ENCODE results near the gene ITGAL.
A peak's percentile ranks its signal among the peaks of the same experiment; 100 is the strongest.

Gene ITGAL

DNA sequence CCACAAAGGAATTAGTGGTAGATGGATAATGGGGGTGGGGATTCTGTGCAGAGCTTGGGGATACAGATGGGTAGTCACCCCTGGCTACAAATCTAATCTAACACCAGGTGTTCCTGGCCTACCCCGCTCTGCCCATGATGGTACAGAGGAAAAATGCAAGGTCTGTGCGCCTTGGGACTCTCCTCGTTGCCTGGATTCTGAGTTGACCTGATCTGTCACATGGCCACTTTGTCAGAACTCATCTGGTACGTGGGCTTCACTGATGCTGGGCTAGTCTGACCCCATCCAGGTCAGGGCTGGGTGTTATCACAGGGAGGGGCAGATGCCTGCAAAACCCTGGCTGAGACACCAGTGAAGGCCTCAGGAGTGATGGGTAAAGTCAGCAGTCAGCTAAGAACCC is 80.4 kb downstream of the ITGAL start:
- DNase-seq = no peak

DNA sequence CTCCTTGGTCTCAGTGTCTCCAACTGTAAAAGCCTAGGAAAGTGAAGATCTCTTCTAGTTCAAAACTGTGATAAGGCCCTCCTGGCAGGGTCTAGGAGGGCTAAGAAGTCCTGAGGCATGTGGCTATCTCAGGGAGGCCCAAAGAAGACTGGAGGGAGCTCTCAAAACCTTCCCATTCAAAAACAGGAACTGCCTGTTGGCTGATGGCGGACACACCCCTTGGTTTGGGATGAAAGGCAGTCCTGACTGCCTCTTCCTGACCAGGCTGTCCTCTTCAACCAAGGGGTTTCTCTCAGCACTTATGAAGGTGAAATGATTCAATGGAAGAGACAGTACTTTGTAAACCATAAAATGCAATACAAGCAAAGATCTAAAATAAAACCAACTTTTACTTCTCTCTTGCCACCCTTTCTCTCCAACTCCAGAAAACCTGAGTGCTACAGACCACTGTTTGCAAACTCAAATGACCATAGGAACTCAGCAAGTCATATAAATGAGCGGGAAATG is 80.9 kb downstream of the ITGAL start:
- DNase-seq = peak; percentile 88

DNA sequence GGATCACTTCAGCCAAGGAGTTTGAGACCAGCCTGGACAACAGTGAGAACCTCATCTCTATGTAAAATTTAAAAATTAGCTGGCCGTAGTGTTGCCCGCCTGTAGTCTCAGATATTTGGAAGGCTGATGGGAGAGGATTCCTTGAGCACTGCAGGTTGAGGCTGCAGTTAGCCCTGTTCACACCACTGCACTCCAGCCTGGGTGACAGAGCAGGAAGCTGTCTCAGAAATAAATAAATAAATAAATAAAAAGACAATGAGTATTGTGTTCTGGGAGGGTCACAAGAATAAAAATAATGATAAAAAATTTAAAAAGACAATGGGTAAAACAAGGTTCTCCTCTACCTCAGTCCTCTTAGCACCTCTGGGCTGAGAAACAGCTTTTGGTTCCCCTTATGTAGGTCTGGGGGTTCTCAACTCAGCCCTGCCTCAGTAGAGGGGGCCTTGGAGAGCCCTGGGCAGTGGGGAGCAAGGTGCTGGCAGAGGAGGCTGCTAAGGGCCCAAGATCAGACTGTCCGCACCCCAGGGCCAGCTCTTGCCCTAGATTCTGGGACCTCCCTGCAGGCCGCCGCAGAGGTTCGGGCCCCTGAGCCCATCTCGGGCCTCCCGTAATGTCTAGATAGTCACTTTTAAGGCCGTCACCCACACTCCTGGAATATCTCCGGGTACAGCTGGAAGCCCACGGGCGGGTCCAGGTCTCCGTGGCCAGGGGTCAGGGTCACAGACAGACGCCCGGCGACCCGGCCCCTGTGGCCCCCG is 82.2 kb downstream of the ITGAL start:
- DNase-seq = no peak

DNA sequence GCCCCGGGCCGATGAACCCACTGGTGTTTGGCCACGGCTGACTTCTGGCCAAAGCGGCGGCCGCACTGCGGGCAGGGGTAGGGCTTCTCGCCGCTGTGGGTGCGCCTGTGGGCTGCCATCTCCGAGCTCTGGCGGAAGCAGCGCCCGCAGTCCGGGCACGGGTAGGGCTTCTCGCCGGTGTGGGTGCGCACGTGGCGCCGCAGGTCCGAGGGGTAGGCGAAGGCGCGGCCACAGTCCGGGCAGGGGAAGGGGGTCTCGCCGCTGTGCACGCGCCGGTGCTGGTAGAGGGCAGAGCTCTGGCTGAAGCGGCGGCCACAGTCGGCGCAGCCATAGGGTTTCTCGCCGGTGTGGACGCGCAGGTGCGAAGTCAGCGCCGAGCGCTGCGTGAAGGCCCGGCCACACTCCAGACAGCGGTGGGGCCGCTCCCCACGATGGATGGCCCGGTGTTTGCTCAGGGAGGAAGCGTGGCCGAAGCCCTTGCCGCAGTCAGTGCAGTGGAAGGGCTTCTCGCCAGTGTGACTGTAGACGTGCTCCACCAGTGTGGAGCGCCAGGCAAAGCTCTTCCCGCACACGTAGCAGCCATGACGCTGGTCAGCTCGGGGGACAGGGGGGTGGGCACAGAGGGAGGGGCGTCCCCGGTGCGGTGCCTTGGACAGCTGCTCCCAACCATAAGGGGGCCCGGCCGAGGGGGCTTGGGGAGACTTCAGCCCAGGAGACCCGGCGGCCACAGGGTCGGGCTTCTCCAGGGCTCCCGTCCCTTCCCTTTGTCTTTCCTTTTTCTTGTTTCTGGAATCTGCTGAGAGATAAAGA is 83.0 kb downstream of the ITGAL start:
- no peak for DNase-seq

DNA sequence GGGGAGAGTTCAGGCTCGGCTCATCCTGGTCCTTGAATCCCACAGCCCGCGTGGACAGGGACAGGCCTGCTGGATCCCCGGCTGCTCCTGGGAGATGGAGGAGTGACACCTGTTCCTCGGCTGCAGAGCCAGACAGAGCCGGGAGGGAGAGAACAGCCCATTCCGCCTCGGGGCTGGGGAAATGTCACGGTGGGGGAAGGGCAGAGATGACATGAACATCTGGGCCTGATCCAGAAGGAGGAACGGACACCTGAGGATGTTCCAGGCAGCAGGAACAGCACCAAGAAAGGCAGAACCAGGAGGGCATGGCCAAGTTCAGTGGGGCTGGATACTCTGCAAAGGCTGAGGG is 83.6 kb downstream of the ITGAL start:
- no peak for DNase-seq

DNA sequence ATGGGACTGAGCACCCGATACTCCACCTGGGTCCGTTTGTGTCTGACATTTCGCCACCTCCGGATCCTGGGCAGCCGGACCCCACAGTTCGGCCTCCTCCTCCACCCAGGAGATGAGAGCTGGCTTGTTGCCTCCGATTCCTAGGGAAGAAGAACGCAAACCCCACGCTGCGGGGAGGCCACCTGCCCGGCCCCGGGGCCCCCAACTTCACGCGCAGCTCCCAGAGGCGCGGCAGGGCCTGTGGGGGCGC is 85.1 kb downstream of the ITGAL start:
- peak; percentile 64 for DNase-seq

DNA sequence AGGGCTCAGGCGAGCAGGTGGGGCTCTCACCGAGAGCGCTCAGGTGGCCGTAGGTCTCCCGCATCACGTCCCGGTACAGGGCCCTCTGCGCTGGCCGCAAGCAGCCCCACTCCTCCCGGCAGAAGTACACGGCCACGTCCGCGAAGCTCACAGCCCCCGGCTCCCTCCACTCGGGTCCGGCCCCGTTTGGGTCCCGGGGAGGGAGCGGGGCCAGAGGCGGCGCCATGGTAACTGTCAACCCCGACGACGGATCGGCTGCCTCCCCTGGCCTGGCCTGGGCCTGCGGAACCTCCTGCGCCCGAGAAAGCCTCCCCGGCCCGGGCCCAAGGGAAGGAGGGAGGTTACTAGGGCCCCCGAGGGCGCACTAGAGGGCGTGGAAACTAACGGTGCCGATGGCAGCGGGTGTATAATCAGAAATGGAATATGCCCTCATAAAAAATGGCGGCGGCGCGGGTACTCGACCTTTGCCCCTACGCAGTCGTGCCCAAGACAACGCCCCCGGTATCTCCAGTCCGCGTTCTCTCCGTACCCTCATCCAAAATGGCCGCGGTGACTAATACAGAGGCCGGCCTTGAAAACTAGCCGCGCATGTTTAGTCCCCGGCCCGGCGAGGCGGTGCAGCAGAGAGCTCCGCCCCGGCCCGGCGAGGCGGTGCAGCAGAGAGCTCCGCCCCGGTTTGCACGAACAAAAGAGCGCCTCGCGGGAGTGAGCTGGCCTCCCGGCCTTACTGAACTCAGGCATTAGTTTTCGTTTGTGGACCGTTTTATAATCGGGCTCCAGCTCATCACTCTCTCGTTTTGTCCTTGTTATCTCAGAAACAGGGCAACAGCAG is 85.6 kb downstream of the ITGAL start, which contains the start of gene ZNF764:
ZNF764 (minus strand) TSS at position 418 of the 832 bp plus-strand sequence; CDS start at position 226, 192 bp downstream.
- DNase-seq = peak; percentile 99

DNA sequence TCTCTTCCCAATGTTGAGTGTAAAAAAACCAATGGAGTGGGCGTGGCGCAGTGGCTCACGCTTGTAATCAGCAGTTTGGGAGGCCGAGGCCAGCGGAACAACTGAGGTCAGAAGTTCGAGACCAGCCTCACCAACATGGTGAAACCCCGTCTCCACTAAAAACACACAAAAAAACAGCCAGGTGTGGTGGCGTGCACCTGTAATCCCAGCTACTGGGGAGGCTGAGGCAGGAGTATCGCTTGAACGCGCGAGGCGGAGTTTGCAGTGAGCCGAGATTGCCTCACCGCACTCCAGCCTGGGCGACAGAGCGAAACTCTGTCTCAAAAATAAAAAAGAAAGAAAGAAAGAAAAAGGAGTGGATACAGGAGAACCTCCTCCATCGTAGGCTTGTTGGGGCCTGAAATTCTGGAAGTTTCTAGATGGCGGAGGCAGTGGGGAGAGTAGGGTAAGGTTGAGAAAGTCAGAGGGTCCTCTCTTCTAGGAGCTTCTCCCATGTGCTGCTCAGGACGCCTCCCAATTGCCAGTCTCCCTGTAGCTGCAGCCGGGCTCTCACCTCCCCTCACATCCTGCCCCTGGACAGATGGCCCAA is 86.3 kb downstream of the ITGAL start:
- DNase-seq = peak; percentile 56

DNA sequence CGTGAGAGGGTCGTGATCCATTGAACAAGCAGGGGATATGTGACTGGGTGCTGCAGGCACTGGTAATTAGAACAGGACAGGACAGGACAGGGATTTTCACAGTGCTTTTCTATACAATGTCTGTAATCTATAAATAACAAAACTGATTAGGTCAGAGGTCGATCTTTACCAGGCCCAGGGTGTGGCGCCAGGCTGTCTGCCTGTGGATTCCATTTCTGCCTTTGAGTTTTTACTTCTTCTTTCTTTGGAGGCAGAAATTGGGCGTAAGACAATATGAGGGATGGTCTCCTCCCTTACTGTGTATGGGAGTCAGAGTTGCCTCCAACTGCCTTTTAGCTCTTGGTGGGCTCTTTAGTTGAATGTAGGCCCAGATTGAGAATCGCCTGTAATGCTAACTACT is 87.1 kb downstream of the ITGAL start:
- DNase-seq = peak; percentile 73

DNA sequence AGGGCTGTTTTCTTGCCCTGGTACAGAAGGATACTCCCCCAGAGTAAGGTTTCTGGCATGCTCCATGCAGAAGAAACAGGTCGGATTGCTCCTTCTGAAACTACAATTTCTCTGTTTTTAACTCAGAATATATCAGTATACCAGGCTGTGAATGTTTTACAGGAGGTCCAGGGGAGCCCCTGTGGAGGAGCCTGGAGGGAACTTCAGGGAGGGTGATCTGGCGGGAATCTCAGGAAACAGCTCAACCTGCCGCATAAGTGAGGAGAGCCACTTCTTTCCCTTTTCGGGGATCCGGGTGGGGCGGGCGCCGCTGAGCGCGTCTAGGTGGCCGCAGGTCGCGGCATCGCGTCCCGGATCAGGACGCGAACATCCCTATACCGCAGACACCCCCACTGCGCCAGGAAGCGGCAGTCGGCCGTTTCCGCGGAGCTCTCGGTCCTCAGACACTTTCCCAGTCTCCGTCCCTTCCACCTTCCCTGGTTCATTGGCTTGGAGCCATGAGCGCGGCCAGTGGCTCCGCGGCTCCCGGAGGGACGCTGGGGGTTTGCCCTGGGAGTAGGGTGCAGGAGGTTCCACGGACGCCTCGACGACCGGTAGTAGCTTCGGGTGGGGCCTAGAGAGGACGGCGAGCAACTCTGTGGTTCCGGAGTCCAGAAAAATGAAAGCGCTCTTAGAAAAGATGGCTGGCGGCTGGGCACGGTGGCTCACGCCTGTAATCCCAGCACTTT is 88.7 kb downstream of the ITGAL start:
- DNase-seq = peak; percentile 87

DNA sequence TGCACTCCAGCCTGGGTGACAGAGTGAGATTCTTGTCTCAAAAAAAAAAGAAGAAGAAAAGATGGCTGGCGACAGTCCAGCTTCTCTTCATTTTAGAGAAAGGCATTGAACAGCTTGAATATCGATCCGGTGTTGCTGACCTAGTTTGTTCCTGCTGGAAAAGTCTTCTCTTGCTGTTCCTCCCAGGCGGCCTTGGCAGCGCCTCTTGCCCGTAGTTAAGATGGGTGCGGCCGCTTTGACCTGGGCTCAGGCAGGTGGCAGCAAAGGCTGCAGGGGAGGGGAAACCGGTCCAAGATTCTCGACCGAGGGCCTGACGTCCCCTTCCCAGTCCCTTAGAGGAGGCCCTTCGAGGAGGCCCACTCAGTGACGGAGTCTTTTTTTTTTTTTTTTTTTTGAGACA is 89.5 kb downstream of the ITGAL start:
- DNase-seq = no peak

DNA sequence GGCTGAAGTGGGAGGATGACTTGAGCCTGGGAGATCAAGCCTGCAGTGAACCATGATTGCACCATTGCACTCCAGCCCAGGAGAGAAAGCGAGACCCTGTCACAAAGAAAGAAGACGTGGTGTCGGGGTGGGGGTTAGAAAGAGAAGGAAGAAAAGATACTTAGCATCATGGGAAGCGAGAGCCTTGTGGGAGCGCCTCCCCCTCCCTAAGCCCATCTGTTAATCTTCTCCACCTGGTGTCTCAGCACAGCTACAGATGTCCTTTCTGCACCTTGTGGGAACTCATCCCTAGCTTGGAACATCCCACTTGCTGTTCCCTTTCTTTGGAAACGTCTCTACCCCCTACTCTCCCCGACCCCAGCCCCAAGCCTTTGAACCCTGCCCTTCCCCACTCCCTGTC is 93.0 kb downstream of the ITGAL start:
- no peak for DNase-seq

DNA sequence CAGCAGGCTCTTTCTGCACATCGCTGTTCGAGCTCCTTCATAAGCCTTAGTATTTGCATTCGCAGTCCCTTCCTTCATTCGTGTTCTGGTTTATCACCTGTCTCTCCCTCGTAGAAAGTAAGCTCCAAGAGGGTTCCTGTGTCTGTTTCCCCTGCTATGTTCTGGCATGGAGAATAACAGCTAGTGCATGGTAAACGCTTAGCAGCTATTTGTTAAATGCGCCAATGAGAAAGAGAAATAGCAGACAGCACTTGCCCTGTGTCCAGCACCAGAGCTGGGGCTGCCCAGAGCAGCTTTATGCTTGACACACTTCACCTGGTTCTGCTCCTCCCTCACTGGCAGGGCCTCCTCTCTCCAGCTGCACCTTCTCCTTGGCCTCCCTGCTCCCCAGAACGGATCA is 93.4 kb downstream of the ITGAL start:
- no peak for DNase-seq

DNA sequence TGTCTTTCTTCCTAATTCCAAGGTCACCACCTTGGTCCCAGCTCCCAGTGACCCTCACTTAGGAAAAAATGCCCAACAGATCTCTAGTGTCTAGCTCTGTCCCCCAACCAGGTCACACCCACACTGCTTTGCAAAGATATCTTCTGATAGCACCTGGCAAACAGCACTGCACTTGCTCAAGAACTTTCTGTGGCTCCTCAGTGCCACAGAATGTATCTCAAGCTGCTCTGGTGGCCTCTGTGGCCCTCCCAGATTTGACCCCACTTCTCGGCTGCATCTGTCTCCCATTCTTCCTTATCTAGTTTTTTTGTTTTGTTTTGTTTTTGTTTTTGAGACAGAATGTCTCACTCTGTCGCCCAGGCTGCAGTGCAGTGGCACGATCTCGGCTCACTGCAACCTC is 94.0 kb downstream of the ITGAL start:
- no peak for DNase-seq

DNA sequence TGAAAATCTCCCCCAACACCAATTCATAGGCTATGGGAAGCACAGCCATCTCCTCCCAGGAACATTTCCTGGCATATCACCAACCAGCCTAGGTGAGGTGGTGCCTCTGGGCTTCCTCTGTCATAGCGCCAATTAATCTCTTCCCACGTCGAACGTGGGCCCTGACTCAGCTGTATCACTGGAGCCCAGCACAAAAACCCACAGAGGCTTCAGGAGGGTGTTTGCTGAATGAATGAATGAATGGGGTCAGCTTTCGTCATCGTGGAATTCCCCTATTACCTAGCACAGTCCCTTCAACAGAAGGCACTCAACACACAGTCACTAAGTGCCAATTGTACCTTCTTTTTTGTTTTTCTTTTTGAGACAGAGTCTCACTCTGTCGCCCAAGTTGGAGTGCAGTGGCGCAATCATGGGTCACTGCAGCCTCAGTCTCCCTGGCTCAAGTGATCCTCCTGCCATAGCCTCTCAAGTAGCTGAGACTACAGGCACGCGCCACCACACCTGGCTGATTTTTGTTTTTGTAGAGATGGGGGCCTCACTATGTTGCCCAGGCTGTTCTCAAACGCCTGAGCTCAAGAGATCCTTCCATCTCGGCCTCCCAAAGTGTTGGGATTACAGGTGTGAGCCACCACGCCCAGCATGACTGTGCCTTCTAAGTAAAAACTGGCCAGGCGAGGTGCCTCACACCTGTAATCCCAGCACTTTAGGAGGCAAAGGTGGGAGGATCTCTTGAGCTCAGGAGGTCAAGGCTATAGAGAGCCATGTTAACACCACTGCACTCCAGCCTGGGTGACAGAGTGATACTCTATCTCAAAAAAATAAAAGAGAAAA is 94.8 kb downstream of the ITGAL start:
- no peak for DNase-seq

DNA sequence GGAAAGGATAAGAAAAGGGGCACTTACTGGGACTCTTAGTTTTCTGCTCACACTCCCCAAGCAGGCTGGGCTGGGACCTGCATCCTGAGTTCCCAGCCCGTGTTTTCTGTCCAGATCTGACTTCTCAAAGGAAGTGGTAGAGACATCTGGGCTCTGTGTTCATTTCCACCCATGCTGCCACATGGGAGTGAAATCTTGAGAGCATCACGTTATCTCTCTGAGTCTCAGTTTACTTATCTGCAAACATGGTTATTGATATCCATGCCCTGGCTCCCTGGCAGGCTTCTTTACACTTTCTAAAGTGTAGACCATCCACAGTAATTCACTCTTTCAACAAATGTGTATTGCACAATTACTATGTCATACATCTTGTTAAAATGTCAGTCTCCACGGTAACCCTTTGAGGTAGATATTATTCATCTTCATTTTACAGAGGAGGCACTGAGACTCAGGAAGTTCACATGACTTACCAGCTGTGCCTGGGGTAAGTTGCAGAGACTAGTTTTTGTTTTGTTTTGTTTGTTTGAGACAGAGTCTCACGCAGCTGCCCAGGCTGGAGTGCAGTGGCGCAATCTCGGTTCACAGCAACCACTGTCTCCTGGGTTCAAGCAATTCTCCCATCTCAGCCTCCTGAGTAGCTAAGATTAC is 95.6 kb downstream of the ITGAL start:
- peak; percentile 86 for DNase-seq

DNA sequence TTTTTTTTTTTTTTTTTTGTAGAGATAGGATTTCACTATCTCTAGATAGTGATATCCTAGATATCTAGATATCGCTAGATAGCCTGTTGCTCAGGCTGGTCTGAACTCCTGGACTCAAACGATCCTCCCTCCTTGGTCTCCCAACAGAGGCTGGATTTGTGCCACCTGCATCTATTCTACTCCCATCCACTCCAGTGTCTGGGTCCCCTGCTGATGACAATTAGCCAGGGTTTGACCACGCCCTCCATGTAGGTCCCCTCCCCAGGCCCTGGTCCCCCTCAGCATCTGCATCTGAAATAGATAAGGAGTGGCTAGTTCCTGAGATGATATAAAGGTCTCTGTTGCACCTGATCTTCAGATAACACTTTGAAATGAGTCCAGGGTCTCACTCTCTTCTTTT is 96.7 kb downstream of the ITGAL start:
- DNase-seq = no peak

DNA sequence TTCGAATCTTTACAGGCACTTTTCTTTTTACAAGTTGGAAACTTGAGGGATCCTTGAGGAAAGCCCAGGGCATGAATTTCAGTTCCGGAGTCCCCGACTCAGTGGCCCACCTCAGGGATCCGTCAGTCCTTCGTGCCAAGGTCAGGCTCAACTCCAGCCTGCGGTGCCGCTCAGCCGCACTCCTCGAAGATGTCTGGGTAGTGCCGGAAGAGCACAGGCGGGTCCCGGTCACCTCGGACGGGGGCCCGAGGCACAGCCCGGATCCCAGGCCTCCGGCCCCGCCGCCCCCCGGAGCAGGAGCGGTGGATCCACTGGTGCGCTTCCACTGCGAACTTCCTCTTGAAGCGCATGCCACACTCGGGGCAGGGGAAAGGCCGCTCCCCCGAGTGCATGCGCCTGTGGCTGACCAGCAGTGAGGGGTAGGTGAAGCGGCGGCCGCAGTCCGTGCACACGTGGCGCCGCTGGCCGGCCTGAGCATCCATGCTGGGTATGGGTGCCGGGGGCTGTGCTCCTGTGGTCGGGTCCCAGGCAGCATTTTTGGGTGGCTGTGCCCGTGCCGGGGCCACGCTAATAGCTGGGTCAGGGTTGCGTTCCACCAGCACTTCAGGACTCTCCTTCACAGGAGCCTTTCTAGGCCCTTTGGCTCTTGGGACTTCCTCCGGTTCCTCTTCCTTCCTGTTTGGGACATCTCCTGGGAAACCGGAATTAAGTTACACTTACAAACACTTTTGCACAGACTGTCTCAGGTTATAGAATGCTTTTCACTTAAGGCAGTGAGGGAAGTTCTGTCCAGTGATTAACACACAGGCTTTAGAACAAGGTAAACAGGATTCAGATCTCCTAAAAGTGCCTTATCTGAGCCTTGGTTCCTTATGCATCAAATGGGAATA is 97.4 kb downstream of the ITGAL start:
- no peak for DNase-seq

DNA sequence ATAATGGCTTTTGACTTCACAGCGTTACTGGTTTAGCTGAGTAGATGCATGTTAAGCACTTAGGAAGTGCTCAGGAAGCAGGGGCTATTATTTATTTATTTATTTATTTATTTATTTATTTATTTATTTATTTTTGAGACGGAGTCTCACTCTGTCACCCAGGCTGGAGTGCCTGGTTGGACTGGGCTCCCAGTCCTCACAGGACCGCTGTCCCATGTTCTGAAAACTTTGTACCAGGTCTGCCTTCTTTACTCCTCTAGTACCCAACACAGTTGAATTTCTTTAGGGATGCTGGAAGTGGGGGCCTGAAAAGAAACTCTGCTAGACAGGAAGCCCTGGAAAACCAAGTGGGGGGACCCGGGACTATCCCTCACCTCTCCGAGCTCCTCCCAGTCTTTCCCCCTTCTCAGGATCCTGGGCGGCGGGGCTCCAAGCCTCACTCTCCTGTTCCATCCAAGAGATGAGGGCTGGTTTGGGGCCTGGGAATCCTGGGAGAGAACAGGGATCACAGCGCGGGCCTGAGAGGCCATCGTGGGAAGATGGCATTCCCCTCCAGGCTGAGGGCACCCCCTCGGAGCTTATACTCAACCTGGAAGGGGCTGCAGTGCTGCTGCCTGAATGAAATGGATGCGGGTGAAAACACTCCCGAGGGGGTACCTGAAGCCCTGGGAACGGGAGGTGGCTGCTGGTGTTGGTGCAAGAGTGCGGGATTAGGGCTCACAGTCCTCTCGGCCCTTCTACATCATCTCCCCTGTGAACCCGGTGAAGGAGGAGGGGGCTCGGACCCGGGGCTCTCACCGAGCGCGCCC is 98.3 kb downstream of the ITGAL start:
- DNase-seq = no peak
